Liver (tissue), 9 donors: Measurements from ENCODE around the gene ASCL5. TPM values are rescaled to one million over a fixed set of nuclear protein-coding genes. Genes with fewer than 3 reads are reported as not detected.

Experiments
- DNase-seq: peaks from one replicate; pipeline ENCODE4 v3.0.0-alpha.2; 2017; ENCODE audit warnings: low spot score
- H3K27ac ChIP-seq, 2 donors: one replicate each; pipeline ENCODE4 v1.7.0; 2013; ENCODE audit warnings: inconsistent platforms in 2 of 2, low read length in 2 of 2, control low read depth in 1 of 2, low read depth in 1 of 2, mild to moderate bottlenecking in 1 of 2
- H3K27me3 ChIP-seq, 4 donors: one replicate each; pipeline versions ENCODE4 v1.6.1 to v1.7.0; 2013; ENCODE audit warnings: low read length in 3 of 4, inconsistent platforms in 1 of 4, mild to moderate bottlenecking in 1 of 4, moderate library complexity in 1 of 4; ENCODE audit not compliant: control insufficient read depth in 4 of 4, insufficient read depth in 4 of 4
- H3K36me3 ChIP-seq, 4 donors: one replicate each; pipeline versions ENCODE4 v1.6.1 to v1.7.0; 2013; ENCODE audit warnings: low read length in 3 of 4, mild to moderate bottlenecking in 3 of 4, low read depth in 1 of 4, moderate library complexity in 1 of 4; ENCODE audit not compliant: control insufficient read depth in 4 of 4, insufficient read depth in 3 of 4
- H3K4me1 ChIP-seq, 4 donors: one replicate each; pipeline versions ENCODE4 v1.6.1 to v1.7.0; 2013; ENCODE audit warnings: low read length in 3 of 4, mild to moderate bottlenecking in 3 of 4, moderate library complexity in 1 of 4; ENCODE audit not compliant: control insufficient read depth in 4 of 4, insufficient read depth in 4 of 4
- H3K4me3 ChIP-seq, 3 donors: one replicate each; pipeline versions ENCODE4 v1.6.1 to v1.7.0; 2013; ENCODE audit warnings: low read length in 3 of 3, control low read depth in 1 of 3, low read depth in 1 of 3, mild to moderate bottlenecking in 1 of 3
- H3K9ac ChIP-seq, 2 donors: one replicate each; pipeline ENCODE4 v1.7.0; 2013; ENCODE audit warnings: low read length in 2 of 2, mild to moderate bottlenecking in 2 of 2, moderate library complexity in 2 of 2, control low read depth in 1 of 2, low read depth in 1 of 2
- H3K9me3 ChIP-seq, 4 donors: one replicate each; pipeline versions ENCODE4 v1.6.1 to v1.7.0; 2013; ENCODE audit warnings: low read length in 3 of 4; ENCODE audit not compliant: control insufficient read depth in 4 of 4
- CTCF ChIP-seq: fragments of 150-350 bp; IDR thresholded peaks from 2 replicates; pipeline ENCODE4 v1.5.1; 2017; ENCODE audit warnings: improper control_type of control experiment, low read depth, low read length; ENCODE audit not compliant: missing input control
- EGR1 ChIP-seq, 2 donors: IDR thresholded peaks; 2 replicates each; pipeline ENCODE4 v1.6.1; 2016 to 2018; ENCODE audit warnings: antibody characterized with exemption in 2 of 2, low read depth in 2 of 2
- FOXA1 ChIP-seq: IDR thresholded peaks from 2 replicates; pipeline ENCODE4 v1.6.1; 2016; ENCODE audit warnings: antibody characterized with exemption
- FOXA2 ChIP-seq: IDR thresholded peaks from 2 replicates; pipeline ENCODE4 v1.6.1; 2016; ENCODE audit warnings: antibody characterized with exemption
- HNF4A ChIP-seq, 2 donors: conservative IDR thresholded peaks; 2 replicates each; pipeline ENCODE4 v1.6.1; 2016; ENCODE audit warnings: antibody characterized with exemption in 2 of 2, mild to moderate bottlenecking in 2 of 2
- HNF4G ChIP-seq: IDR thresholded peaks from 2 replicates; pipeline ENCODE4 v1.6.1; 2016; ENCODE audit warnings: antibody characterized with exemption
- JUND ChIP-seq, 2 donors: IDR thresholded peaks; 2 replicates each; pipeline ENCODE4 v1.6.1; 2016; ENCODE audit warnings: antibody characterized with exemption in 2 of 2
- MAX ChIP-seq: IDR thresholded peaks from 2 replicates; pipeline ENCODE4 v1.6.1; 2016; ENCODE audit warnings: antibody characterized with exemption
- NR2F2 ChIP-seq: IDR thresholded peaks from 2 replicates; pipeline ENCODE4 v1.6.1; 2016; ENCODE audit warnings: antibody characterized with exemption
- RAD21 ChIP-seq, 2 donors: IDR thresholded peaks; 2 replicates each; pipeline ENCODE4 v1.6.1; 2016; ENCODE audit warnings: antibody characterized with exemption in 2 of 2, mild to moderate bottlenecking in 2 of 2
- RXRA ChIP-seq, 2 donors: IDR thresholded peaks; 2 replicates each; pipeline ENCODE4 v1.6.1; 2017 to 2018; ENCODE audit warnings: antibody characterized with exemption in 2 of 2, mild to moderate bottlenecking in 1 of 2
- SP1 ChIP-seq: IDR thresholded peaks from 2 replicates; pipeline ENCODE4 v1.6.1; 2018; ENCODE audit warnings: antibody characterized with exemption, mild to moderate bottlenecking
- TAF1 ChIP-seq: conservative IDR thresholded peaks from 2 replicates; pipeline ENCODE4 v1.6.1; 2016; ENCODE audit warnings: antibody characterized with exemption, mild to moderate bottlenecking
- YY1 ChIP-seq: IDR thresholded peaks from 2 replicates; pipeline ENCODE4 v1.6.1; 2016; ENCODE audit warnings: antibody characterized with exemption, mild to moderate bottlenecking
- ZBTB33 ChIP-seq: IDR thresholded peaks from 2 replicates; pipeline ENCODE4 v1.6.1; 2016; ENCODE audit warnings: antibody characterized with exemption
- WGBS: extraction: QIAGEN DNeasy Blood & Tissue Kit; methylation state at CpG from one replicate; pipeline ENCODE4 v1.1.7; 2013; 5-methylcytosine and 5-hydroxymethylcytosine counted together
- polyA plus RNA-seq, 2 donors: library from polyadenylated mRNA; stranded (reverse) in 1 of 2; unstranded in 1 of 2; fragments of 200-250 nt in 1 of 2; fragments of >200 nt in 1 of 2; fragmentation: Nextera tagmentation in 1 of 2; extraction: Ambion mirVana in 1 of 2; gene quantifications; one replicate each; pipeline versions ENCODE4 v1.2.1 to v1.2.3, GENCODE V29; 2013 to 2015
- total RNA-seq, 2 donors: library from RNA; depleted of rRNA; stranded (reverse); fragments of >200 nt; gene quantifications; one replicate each; pipeline ENCODE4 v1.2.3, GENCODE V29; 2014
- TF ChIP-seq, protein P1 (sequence below): IDR thresholded peaks from 2 replicates; pipeline ENCODE4 v1.6.1; 2016; ENCODE audit warnings: antibody characterized with exemption, mild to moderate bottlenecking
- donor health status: healthy.
- donor health status: healthy.
- donor health status: healthy.
- donor health status: healthy.
- donor health status: healthy.

The ASCL5 gene
- total and polyA plus RNA-seq, 4 donors = not detected

- no peak overlapping the region for H3K4me3 ChIP-seq
- no peaks in the 10 kb centered on the region for H3K9me3 ChIP-seq
- no peak overlapping the region for H3K27ac ChIP-seq
- H3K36me3 ChIP-seq = no peaks in the 10 kb centered on the region
- no peak for TF ChIP-seq CTCF
- DNase-seq = no peak
- no peaks in the 10 kb centered on the region for H3K4me1 ChIP-seq
- H3K9ac ChIP-seq = no peak overlapping the region
- WGBS = 92% methylated on average over 12 of the region's 12 CpGs
- H3K27me3 ChIP-seq = no peaks in the 10 kb centered on the region
These were observed 26.6 kb downstream of the ASCL5 start for GRCh38 chr1:201100169-201100930.

DNA sequence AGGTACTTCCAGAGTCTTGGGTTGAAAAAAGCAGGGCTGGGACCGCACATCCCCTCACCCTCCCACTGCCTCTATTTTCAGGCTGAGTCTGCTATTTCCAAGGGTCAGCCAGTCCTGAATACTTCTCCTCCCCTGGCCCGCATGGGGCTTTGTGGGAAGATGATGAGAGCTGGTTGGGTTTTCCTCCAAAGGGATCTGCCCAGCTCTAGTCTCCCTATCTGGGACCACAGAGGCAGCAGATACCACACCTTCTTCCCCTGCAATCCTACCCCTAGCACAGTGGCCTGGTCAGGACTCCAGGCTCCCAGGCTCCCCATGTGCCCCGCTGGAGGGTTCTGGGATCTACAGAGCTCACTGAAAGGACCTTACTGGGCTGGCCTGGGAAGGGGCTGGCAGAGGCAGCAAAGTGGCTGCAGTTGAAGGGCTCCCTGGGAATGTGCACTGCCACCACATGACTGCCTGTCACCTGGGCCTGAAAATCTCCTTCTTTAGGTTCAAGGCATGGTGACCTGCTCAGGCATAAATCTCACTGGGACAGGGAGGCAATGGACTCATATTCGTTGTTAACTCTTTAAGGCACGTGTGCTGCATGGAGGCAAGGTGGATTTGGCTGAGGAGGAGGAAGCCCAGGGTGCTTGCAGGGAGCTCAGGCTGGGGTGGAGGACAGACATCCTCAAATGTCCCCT is 27.8 kb downstream of the ASCL5 start:
- no peaks in the 10 kb centered on the region for H3K27me3 ChIP-seq
- no peaks in the 10 kb centered on the region for H3K4me1 ChIP-seq
- TF ChIP-seq HNF4G (no peak), EGR1 (IDR thresholded peaks at IDR 0.05; ENCODE audit: low read depth in 2 of 2) (no peak), JUND (IDR thresholded peaks at IDR 0.05) (no peak), TAF1 (no peak), NR2F2 (no peak), HNF4A (conservative IDR thresholded peaks at IDR 0.05) (no peak), SP1 (no peak), MAX (no peak), YY1 (no peak), FOXA2 (no peak), RAD21 (IDR thresholded peaks at IDR 0.05) (no peak), FOXA1 (no peak), RXRA (IDR thresholded peaks at IDR 0.05) (no peak), ZBTB33 (no peak), CTCF (no peak)
- TF ChIP-seq, protein P1, sequence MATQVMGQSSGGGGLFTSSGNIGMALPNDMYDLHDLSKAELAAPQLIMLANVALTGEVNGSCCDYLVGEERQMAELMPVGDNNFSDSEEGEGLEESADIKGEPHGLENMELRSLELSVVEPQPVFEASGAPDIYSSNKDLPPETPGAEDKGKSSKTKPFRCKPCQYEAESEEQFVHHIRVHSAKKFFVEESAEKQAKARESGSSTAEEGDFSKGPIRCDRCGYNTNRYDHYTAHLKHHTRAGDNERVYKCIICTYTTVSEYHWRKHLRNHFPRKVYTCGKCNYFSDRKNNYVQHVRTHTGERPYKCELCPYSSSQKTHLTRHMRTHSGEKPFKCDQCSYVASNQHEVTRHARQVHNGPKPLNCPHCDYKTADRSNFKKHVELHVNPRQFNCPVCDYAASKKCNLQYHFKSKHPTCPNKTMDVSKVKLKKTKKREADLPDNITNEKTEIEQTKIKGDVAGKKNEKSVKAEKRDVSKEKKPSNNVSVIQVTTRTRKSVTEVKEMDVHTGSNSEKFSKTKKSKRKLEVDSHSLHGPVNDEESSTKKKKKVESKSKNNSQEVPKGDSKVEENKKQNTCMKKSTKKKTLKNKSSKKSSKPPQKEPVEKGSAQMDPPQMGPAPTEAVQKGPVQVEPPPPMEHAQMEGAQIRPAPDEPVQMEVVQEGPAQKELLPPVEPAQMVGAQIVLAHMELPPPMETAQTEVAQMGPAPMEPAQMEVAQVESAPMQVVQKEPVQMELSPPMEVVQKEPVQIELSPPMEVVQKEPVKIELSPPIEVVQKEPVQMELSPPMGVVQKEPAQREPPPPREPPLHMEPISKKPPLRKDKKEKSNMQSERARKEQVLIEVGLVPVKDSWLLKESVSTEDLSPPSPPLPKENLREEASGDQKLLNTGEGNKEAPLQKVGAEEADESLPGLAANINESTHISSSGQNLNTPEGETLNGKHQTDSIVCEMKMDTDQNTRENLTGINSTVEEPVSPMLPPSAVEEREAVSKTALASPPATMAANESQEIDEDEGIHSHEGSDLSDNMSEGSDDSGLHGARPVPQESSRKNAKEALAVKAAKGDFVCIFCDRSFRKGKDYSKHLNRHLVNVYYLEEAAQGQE = no peak
- DNase-seq = no peak
- H3K9ac ChIP-seq = no peak overlapping the region
- H3K36me3 ChIP-seq = no peaks in the 10 kb centered on the region
- 82% methylated on average over 5 of the region's 5 CpGs for WGBS
- no peak overlapping the region for H3K4me3 ChIP-seq
- no peak overlapping the region for H3K27ac ChIP-seq
- no peaks in the 10 kb centered on the region for H3K9me3 ChIP-seq
